Colonic mucosa (tissue), 4 donors: ENCODE data around the gene APOBEC2. TPM values are rescaled to one million over a fixed set of nuclear protein-coding genes. Genes with fewer than 3 reads are reported as not detected.

ENCODE experiments used
- DNase-seq: peaks from one replicate; pipeline ENCODE4 v3.0.0-alpha.2; 2020
- H3K27ac ChIP-seq: fragments of 200-600 bp; one replicate; pipeline ENCODE4 v1.8.0; 2021
- H3K27me3 ChIP-seq: fragments of 200-600 bp; one replicate; pipeline ENCODE4 v1.8.0; 2021
- H3K36me3 ChIP-seq: fragments of 200-600 bp; one replicate; pipeline ENCODE4 v1.8.0; 2021
- H3K4me1 ChIP-seq: fragments of 200-600 bp; one replicate; pipeline ENCODE4 v1.8.0; 2021; ENCODE audit warnings: mild to moderate bottlenecking
- H3K4me3 ChIP-seq: fragments of 200-600 bp; one replicate; pipeline ENCODE4 v1.8.0; 2021
- H3K9ac ChIP-seq, 2 donors: one replicate each; pipeline ENCODE4 v1.7.0; 2013; ENCODE audit warnings: control low read depth in 2 of 2, low read depth in 2 of 2, low read length in 2 of 2
- H3K9me3 ChIP-seq: fragments of 200-600 bp; one replicate; pipeline ENCODE4 v1.8.0; 2021
- CTCF ChIP-seq: fragments of 200-600 bp; IDR thresholded peaks from one replicate; pipeline ENCODE4 v1.8.0; 2022; ENCODE audit warnings: antibody characterized with exemption, mild to moderate bottlenecking
- intact Hi-C: fragments of 100-400 bp; cut with DNase I; formaldehyde crosslinking; loops from one replicate; pipeline ENCODE4 v1.14.1; 2022
- total RNA-seq, 2 donors: library from RNA; stranded (reverse); fragmentation: NEBNext Ultra II Directional in 1 of 2; extraction: Animal tissue kit (Norgen Biotek cat#: 25700) in 1 of 2; gene quantifications; one replicate each; pipeline ENCODE4 v1.2.1, GENCODE V29; 2021
- donor health status: healthy.
- donor health status: DM: no; HTN: no; CAD: no.
- donor health status: DM: no; HTN: no; CAD: no.

The APOBEC2 gene
- total RNA-seq, 2 donors from 2014 or later: 0.22 TPM; not detected in 1

GRCh38 chr6:41100871-41101287, 47.9 kb downstream of the APOBEC2 start:
- H3K27ac ChIP-seq: no peak overlapping the region
- H3K4me3 ChIP-seq: no peak overlapping the region
- no peaks in the 10 kb centered on the region for H3K9me3 ChIP-seq
- no peak for DNase-seq
- TF ChIP-seq CTCF: no peak
- no peak overlapping the region for H3K9ac ChIP-seq
- intact Hi-C loops: no loop called here
- no peaks in the 10 kb centered on the region for H3K27me3 ChIP-seq
- no peaks in the 10 kb centered on the region for H3K4me1 ChIP-seq
- peaks cover 18% of the 10 kb centered on the region for H3K36me3 ChIP-seq

- Histone ChIP-seq H3K36me3 (no peaks in the 10 kb centered on the region), H3K27me3 (no peaks in the 10 kb centered on the region), H3K4me3 (no peak overlapping the region), H3K4me1 (no peaks in the 10 kb centered on the region), H3K27ac (no peak overlapping the region), H3K9ac (no peak overlapping the region), H3K9me3 (no peaks in the 10 kb centered on the region)
- TF ChIP-seq CTCF: no peak
- DNase-seq: no peak
- intact Hi-C loops: no loop called here
Observed at GRCh38 chr6:41103847-41104246, 50.8 kb downstream of the APOBEC2 start.

GRCh38 chr6:41111017-41111416, 58.0 kb downstream of the APOBEC2 start:
- H3K27me3 ChIP-seq: no peaks in the 10 kb centered on the region
- no peak for TF ChIP-seq CTCF
- no peak overlapping the region for H3K9ac ChIP-seq
- no peaks in the 10 kb centered on the region for H3K4me1 ChIP-seq
- H3K36me3 ChIP-seq: no peaks in the 10 kb centered on the region
- H3K27ac ChIP-seq: no peak overlapping the region
- intact Hi-C loops: no loop called here
- DNase-seq: no peak
- no peak overlapping the region for H3K4me3 ChIP-seq
- no peaks in the 10 kb centered on the region for H3K9me3 ChIP-seq

Other genes starting within 250 kb of the APOBEC2 start
- 1 to 10 TPM; 4.1 to 4.2 TPM for gene UNC5CL, start 14.0 kb upstream of the APOBEC2 start, total RNA-seq
- not detected for gene TSPO2, start 10.7 kb upstream of the APOBEC2 start, total RNA-seq
- gene OARD1, start 19.2 kb downstream of the APOBEC2 start, total RNA-seq: 10 to 100 TPM; 25.0 to 34.2 TPM
- gene NFYA, start 19.8 kb downstream of the APOBEC2 start, total RNA-seq: 10 to 100 TPM; 21.2 to 24.5 TPM
- gene TREML1, start 101.1 kb downstream of the APOBEC2 start, total RNA-seq: not detected
- gene TREM2, start 109.9 kb downstream of the APOBEC2 start, total RNA-seq: under 1 TPM in 1 of 2 donors, not detected in 1; 0.88 TPM
- under 1 TPM in 1 of 2 donors, not detected in 1; 0.11 TPM for gene TREML2, start 147.9 kb downstream of the APOBEC2 start, total RNA-seq
- gene TREML4, start 175.1 kb downstream of the APOBEC2 start, total RNA-seq: not detected
- 1 to 10 TPM in 1 of 2 donors, not detected in 1; 1.4 TPM for gene TREM1, start 233.5 kb downstream of the APOBEC2 start, total RNA-seq